ENCODE data around the gene UCHL3. TPM values are rescaled to one million over a fixed set of nuclear protein-coding genes. Genes with fewer than 3 reads are reported as not detected.
A peak's percentile ranks its signal among the peaks of the same experiment; 100 is the strongest.

The UCHL3 gene
- total RNA-seq, 4 donors from 2014 or later = 42.8 to 84.3 (median 58.4) TPM

- Histone ChIP-seq H3K9me3 (no peaks in the 10 kb centered on the region), H3K4me1 (peaks cover 14 to 18% of the 10 kb centered on the region in 2 donors), H3K4me3 (replicated peaks in 1 of 3) (peak overlapping the region; percentile 22 to 92 (median 49)), H3K27ac (peak overlapping the region; percentile 95 to 98 (median 98)), H3K27me3 (no peaks in the 10 kb centered on the region), H3K36me3 (no peaks in the 10 kb centered on the region)
- intact Hi-C loops (cut with DNase I) = no loop called here
- TF ChIP-seq CTCF (IDR thresholded peaks at IDR 0.05) (no peak), POLR2A (IDR thresholded peaks at IDR 0.05) (peak in 1 of 2 donors; percentile 57)
- peak; percentile 38 to 53 for DNase-seq
- WGBS, 2 donors = 22 to 43% methylated on average over 11 to 20 of the region's 49 CpGs
These were observed 85.7 kb downstream of the UCHL3 start for GRCh38 chr13:75635101-75635827.

- Histone ChIP-seq H3K36me3 (no peaks in the 10 kb centered on the region), H3K27me3 (no peaks in the 10 kb centered on the region), H3K4me3 (replicated peaks in 1 of 3) (peak within 1 kb of the TSS; percentile 49 to 94 (median 92)), H3K4me1 (peaks cover 18 to 24% of the 10 kb centered on the region in 2 donors), H3K9me3 (no peaks in the 10 kb centered on the region), H3K27ac (peak within 1 kb of the TSS; percentile 95 to 98 (median 98))
- DNase-seq = peak; percentile 85 to 86
- intact Hi-C loops (cut with DNase I) = no loop called here
- TF ChIP-seq CTCF (IDR thresholded peaks at IDR 0.05) = peak in 2 of 6 experiments; percentile 8 to 19
- TF ChIP-seq POLR2A (IDR thresholded peaks at IDR 0.05) = peak; percentile 54 to 84
- WGBS, 2 donors = 0% methylated on average over 4 of the region's 76 CpGs; no CpG with 5 or more reads in 1 of the 2 donors
These were observed 86.3 kb downstream of the UCHL3 start, which contains the start of gene LMO7 for GRCh38 chr13:75635828-75636435. TSS of gene LMO7 (plus strand) at chr13:75636330. CDS start at chr13:75636658, 328 bp downstream.

- H3K9me3 ChIP-seq = no peaks in the 10 kb centered on the region
- H3K27ac ChIP-seq = peak overlapping the region; percentile 95 to 98 (median 98)
- H3K4me1 ChIP-seq = peaks cover 18 to 31% of the 10 kb centered on the region in 2 donors
- 1 to 2% methylated on average over 24 to 26 of the region's 58 CpGs for WGBS, 2 donors
- TF ChIP-seq CTCF (IDR thresholded peaks at IDR 0.05) (peak in 2 of 6 experiments; percentile 3 to 7), POLR2A (IDR thresholded peaks at IDR 0.05) (peak in 1 of 2 donors; percentile 24)
- no peaks in the 10 kb centered on the region for H3K36me3 ChIP-seq
- peak; percentile 65 to 68 for DNase-seq
- no peaks in the 10 kb centered on the region for H3K27me3 ChIP-seq
- H3K4me3 ChIP-seq (replicated peaks in 1 of 3) = peak overlapping the region; percentile 49 to 94 (median 84)
- intact Hi-C loops (cut with DNase I) = no loop called here
These were observed 87.0 kb downstream of the UCHL3 start for GRCh38 chr13:75636436-75637180.

- no peak for TF ChIP-seq CTCF (IDR thresholded peaks at IDR 0.05)
- no peak for TF ChIP-seq POLR2A (IDR thresholded peaks at IDR 0.05)
- intact Hi-C loops (cut with DNase I) = no loop called here
These were observed 87.7 kb downstream of the UCHL3 start for GRCh38 chr13:75637181-75637750.

More at GRCh38 chr13:75637181-75637750, 87.7 kb downstream of the UCHL3 start:
- Histone ChIP-seq H3K9me3 (no peaks in the 10 kb centered on the region), H3K27ac (peak overlapping the region in 2 of 3 donors; percentile 95 to 98), H3K4me3 (replicated peaks in 1 of 3) (peak overlapping the region in 2 of 3 donors; percentile 49 to 84), H3K4me1 (peaks cover 18 to 36% of the 10 kb centered on the region in 2 donors), H3K27me3 (no peaks in the 10 kb centered on the region), H3K36me3 (no peaks in the 10 kb centered on the region)
- 16 to 36% methylated on average over 16 to 17 of the region's 17 CpGs for WGBS, 2 donors
- no peak for DNase-seq

Data from thyroid gland (tissue), 4 donors.